ENCODE measurements around the gene SCAMP1.
"Not testable (repeated sequence)": the region's sequence is repeated elsewhere in the genome, so short reads cannot be mapped to it uniquely, and the experiment has no call there.

The SCAMP1 gene

GRCh38 chr5:78429332-78429980 lies 69.0 kb downstream of the SCAMP1 start:
- DNase-seq (ENCODE audit: low read depth in 2 of 2), result no peak

GRCh38 chr5:78430866-78431265 lies 70.4 kb downstream of the SCAMP1 start:
- no peak for DNase-seq (ENCODE audit: low read depth in 2 of 2)

GRCh38 chr5:78433972-78434371 lies 73.6 kb downstream of the SCAMP1 start:
- no peak for DNase-seq (ENCODE audit: low read depth in 2 of 2)

DNA sequence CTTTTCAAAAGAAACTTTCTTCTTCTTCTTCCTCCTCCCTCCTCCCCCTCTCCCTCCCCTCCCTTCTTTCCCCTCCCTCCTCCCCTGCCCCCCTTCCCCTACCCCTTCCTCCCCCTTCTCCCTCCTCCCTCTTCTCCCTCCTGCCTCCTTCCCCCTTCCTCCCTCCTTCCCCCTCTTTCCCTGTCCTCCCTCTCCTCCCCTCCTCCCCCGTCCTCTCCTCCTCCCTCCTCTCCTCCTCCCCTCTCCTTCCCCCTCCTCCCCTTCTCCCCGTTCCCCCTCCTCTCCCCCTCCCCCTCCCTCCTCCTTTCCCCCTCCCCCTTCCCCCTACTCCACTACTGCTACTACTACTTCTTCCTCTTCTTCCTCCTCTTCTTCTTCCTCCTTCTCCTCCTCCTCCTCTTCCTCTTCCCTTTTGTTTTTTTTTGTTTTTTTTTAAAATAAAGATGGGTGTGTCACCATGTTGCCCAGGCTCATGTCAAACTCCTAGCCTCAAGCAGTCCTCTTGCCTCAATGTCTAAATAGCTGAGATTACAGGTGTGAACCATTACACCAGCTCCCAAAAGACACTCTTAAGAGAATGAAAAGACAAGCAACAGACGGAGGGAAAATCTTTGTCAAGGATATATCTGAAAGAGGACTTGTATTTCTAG lies 87.5 kb downstream of the SCAMP1 start:
- no peak for DNase-seq (ENCODE audit: low read depth in 2 of 2)

- DNase-seq (ENCODE audit: low read depth in 2 of 2), result no peak
These were observed 88.7 kb downstream of the SCAMP1 start for GRCh38 chr5:78449103-78449502.

DNA sequence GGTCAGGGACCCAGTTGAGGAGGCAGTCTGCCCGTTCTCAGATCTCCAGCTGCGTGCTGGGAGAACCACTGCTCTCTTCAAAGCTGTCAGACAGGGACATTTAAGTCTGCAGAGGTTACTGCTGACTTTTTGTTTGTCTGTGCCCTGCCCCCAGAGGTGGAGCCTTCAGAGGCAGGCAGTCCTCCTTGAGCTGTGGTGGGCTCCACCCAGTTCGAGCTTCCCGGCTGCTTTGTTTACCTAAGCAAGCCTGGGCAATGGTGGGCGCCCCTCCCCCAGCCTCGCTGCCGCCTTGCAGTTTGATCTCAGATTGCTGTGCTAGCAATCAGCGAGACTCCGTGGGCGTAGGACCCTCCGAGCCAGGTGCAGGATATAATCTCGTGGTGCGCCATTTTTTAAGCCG lies 97.1 kb downstream of the SCAMP1 start:
- not testable (repeated sequence) for DNase-seq (ENCODE audit: low read depth in 2 of 2)

GRCh38 chr5:78458843-78459242 lies 98.4 kb downstream of the SCAMP1 start:
- DNase-seq (ENCODE audit: low read depth in 2 of 2), result no peak

GRCh38 chr5:78467140-78467539 lies 106.7 kb downstream of the SCAMP1 start:
- DNase-seq (ENCODE audit: low read depth in 2 of 2), result no peak

DNA sequence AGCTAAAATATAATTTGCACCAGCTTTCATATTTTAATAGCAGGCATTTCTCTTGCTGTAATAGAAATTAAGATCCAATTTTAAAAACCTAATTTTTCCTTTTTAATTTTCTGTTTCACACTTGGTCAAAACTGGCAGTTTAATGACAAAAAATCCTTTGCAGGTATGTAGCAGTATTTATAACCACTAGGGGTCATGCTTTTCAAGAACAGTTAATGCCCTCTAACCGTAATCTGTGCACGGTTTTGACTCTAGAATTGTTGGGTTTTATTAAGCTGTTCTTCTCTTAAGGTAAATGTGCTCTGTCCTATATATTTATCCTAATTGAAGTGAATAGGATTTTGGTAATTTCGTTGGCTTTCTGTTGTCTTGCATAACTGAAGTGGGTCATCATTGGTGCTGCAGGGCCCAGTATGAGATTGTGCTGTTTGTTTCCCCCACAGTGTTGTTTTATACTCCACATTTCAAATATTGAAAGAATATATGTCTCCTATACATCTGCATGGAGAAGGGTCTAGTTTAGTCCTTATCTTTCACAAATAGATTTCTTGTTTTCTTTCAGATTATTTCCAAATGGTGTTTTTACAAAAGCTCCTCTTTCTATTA lies 107.4 kb downstream of the SCAMP1 start:
- DNase-seq (ENCODE audit: low read depth in 2 of 2), result no peak

- no peak for DNase-seq (ENCODE audit: low read depth in 2 of 2)
These were observed 111.5 kb downstream of the SCAMP1 start for GRCh38 chr5:78471896-78472295.

DNA sequence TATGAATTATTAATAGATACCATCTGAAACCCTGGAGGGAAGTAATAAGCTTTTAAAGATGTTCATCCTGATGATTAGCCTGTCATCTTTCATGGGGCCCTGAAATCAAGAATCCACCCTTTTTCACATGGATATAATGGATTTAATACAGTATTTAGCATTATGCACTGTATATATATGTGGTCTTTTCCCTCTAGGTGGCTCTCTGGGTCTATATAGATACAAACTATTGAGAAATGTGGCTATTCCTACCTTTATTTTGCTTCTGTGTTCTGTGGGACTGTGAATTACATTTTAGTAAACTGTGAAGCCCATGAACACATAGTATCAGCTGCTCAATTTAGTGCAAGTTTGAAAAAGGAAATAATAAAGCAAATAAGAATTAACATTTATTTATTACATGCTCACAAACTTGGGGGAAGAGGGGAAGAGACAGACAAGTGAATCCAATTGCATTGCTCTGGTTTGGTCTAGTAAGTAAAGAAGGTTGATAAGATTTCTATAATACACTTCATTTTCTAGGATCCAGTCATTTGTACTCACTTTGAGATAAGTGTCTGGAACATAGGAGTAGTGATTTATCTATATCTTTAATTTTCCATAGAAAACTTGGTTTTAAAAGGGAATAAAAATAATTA lies 112.2 kb downstream of the SCAMP1 start:
- no peak for DNase-seq (ENCODE audit: low read depth in 2 of 2)

GRCh38 chr5:78473751-78474150 lies 113.3 kb downstream of the SCAMP1 start:
- no peak for DNase-seq (ENCODE audit: low read depth in 2 of 2)

DNA sequence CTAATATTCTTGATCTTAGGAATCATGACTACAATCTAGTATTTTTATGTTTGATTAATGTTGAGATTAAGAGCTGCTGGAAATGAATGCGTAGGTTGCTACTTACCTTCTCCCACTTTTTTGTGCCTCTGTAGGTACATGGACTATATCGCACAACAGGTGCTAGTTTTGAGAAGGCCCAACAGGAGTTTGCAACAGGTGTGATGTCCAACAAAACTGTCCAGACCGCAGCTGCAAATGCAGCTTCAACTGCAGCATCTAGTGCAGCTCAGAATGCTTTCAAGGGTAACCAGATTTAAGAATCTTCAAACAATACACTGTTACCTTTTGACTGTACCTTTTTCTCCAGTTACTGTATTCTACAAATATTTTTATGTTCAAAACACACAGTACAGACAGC lies 115.0 kb downstream of the SCAMP1 start:
- no peak for DNase-seq (ENCODE audit: low read depth in 2 of 2)

DNA sequence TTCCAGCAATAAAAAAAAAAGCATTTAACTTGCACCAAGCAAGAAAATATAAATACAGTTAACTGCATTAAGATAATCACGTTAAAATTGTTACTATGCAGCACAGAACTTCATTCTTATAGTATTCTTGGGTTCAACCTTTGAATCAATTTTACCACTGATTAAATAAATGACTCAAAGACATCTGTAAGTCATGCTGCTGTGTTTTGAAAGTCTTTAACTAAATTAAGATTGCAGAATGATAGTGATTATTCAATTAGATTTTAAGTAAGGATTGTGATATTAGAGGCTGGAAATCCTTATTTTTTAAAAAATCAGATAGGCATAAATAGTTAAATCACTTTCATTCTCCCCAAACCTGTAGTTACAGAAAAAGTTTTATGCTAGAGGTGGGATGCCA lies 116.4 kb downstream of the SCAMP1 start:
- DNase-seq (ENCODE audit: low read depth in 2 of 2), result no peak

- DNase-seq (ENCODE audit: low read depth in 2 of 2), result no peak
These were observed 122.5 kb downstream of the SCAMP1 start for GRCh38 chr5:78482948-78483347.

DNA sequence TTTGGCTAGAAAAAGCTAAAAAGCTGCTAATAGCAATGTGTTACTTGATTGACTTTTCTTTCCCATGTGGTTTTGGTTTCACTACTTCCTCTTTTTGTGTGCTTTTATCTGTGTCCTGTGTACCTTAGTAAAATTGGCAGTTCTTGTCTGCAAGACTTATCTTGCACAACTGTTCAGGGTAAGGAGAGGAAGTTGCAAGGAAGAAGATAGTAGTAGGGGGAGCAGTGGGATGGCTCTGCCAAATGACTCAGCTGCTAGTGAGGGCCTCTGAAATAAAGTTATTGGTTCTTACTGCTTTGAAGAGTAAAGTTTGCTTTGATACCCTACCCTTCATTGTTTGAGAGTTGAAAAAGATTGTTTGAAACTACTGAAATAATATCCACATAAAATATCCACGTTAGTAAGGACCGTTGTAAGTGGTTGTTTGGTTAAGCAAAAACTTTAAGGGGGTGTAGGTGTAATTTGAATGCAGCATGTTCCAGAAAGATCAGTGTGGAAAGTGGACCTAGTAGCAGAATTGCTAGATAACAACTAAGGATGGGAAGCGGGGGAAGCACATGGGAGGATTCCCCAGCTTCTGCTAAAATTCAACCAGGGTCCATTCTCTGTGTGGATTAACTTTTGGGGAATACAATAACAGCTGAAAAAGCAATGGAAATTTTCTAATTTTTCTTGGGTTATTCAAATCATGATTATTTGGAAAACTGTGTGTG lies 123.5 kb downstream of the SCAMP1 start:
- no peak for DNase-seq (ENCODE audit: low read depth in 2 of 2)

DNA sequence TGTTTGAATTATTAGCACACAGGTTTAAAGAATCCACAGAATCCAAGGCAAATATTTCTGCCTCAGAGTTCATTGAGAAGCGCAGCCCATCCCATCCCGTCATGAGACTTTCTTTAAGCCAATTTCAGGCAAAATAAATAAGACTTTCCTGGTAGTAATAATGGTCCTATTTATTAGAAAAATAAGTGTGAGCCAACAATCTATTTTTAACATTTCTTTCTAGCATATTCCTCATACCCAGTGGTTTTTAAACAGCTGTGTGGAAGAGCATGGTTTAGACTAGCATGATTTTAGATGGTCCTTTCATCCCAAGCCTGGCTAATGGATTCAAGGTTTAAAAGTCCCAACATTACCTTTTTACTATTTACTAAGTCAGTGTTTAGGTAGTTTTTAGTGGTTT lies 125.8 kb downstream of the SCAMP1 start:
- no peak for DNase-seq (ENCODE audit: low read depth in 2 of 2)

DNA sequence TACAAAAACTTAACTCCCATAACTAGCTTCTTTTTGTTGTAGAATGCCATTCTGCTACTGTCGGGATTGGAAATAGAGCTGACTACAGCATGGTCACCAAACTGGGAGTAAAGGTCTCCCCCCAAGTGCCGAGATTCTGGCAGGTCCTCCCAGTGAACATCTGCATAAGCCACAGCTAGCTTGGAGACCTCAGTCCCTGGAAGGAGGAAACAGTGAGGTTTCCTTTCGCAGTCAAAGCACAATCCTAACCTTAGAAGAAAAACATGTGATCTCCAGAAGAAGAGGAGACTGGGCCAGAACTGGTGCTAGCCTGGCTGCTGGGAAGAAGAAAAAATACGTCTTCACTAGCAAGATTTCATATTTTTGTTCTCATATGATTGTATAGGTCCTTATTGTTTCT lies 127.4 kb downstream of the SCAMP1 start:
- DNase-seq (ENCODE audit: low read depth in 2 of 2), result no peak

DNA sequence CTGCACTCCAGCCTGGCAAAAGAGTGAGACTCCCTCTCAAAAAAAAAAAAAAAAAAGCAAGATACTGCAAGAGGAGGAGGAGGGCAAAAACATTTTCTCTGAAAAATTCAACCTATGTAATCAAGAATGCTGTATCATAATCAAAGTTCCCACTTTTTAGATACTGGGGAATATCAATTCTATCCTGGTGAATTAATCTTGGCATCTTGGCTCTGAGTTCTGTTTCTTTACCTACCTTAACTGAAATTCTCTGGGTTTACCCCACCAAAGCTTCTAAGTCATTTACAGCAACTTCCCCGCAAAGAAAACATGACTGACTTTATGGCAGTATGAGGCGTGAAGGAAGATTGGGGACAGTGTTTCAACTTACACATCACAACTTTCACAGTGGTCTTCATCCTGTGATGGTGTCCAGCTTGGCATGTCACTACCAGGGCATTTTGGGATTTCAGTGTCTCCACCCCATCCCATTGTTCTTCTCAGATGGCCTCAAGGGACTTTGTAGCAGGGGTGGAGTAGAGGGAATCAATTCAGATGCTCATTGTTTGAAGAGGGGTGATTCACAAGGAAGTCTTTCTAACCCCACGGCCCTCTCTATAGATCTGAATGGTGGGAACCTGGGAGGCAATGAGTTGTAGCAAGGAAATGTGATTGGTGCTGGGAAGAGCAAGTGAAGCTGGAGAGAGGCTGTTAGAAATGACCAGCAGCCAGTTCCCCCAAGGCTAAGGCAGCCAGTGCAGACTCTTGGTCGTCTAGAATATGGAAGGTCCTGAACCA lies 130.5 kb downstream of the SCAMP1 start:
- DNase-seq (ENCODE audit: low read depth in 2 of 2), result no peak

DNA sequence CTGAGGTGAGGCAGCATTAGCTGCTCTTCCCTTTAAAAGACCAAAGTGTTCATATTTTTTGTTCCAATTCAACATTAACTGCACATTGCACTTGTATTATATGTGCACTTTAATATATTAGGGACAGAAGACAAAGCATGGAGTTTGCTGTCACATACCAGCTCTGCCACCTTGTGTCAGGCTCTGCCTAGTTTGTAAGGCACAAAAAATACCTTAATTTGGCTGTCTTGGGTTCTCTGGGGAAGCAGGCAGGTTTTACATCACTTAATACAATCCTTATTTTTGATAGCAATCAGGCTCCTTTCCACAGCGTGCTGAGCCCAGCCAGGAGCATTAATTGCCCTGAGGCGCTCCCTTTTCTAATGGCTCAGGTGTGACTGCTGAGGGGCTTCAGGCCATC lies 131.8 kb downstream of the SCAMP1 start:
- no peak for DNase-seq (ENCODE audit: low read depth in 2 of 2)

DNA sequence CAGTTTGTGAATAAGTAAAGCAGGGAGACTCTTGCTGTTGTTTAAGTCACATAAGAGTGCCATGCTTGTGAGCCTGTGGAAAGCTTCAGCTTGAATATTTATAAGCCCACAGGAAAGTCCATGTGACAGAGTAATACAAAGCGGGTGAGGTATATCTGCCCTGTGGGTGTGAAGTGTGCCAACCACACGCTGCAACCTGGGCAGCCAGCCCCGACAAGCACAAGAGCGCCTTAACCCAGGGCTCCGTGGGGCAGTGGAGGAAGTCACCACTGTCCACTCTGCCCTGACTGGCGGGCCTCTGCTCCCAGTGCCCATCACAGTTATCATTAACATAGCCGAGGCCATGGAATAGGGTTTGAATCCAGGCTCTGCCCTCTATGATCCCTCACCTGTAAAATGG lies 132.2 kb downstream of the SCAMP1 start:
- DNase-seq (ENCODE audit: low read depth in 2 of 2), result no peak

- DNase-seq (ENCODE audit: low read depth in 2 of 2), result no peak
These were observed 135.4 kb downstream of the SCAMP1 start for GRCh38 chr5:78495800-78496199.
